ENCODE results near the gene HEATR5A.
"Not testable (repeated sequence)": the region's sequence is repeated elsewhere in the genome, so short reads cannot be mapped to it uniquely, and the experiment has no call there.

The HEATR5A gene

GRCh38 chr14:31371646-31372045 is 48.7 kb downstream of the HEATR5A start:
- H3K27me3 ChIP-seq (ENCODE audit: insufficient read depth, poor library complexity, severe bottlenecking) = no peaks in the 10 kb centered on the region
- H3K4me3 ChIP-seq (replicated peaks; ENCODE audit: insufficient read depth, low read length) = no peak overlapping the region
- DNase-seq (ENCODE audit: low read depth in 1 of 2, low spot score in 1 of 2) = peak; percentile 33 to 52
- TF ChIP-seq SPI1 (IDR thresholded peaks at IDR 0.05; ENCODE audit: borderline replicate concordance, low read depth) (peak; percentile 85), POLR2AphosphoS5 (IDR thresholded peaks at IDR 0.05; ENCODE audit: low read depth) (no peak)
- peak overlapping the region; percentile 64 for H3K27ac ChIP-seq (replicated peaks)

GRCh38 chr14:31363331-31364073 is 56.8 kb downstream of the HEATR5A start:
- H3K27me3 ChIP-seq (ENCODE audit: insufficient read depth, poor library complexity, severe bottlenecking) = no peaks in the 10 kb centered on the region
- no peak for DNase-seq (ENCODE audit: low read depth in 1 of 2, low spot score in 1 of 2)
- no peak for TF ChIP-seq GABPA (IDR thresholded peaks at IDR 0.05; ENCODE audit: low read depth)
- TF ChIP-seq CTCF (IDR thresholded peaks at IDR 0.05; ENCODE audit: insufficient read depth, low read length) = no peak
- TF ChIP-seq POLR2AphosphoS5 (IDR thresholded peaks at IDR 0.05; ENCODE audit: low read depth) = no peak
- no peak for TF ChIP-seq REST (IDR thresholded peaks at IDR 0.05; ENCODE audit: insufficient replicate concordance, low read depth)
- no peak for TF ChIP-seq SPI1 (IDR thresholded peaks at IDR 0.05; ENCODE audit: borderline replicate concordance, low read depth)
- no peak overlapping the region for H3K27ac ChIP-seq (replicated peaks)
- no peak overlapping the region for H3K4me3 ChIP-seq (replicated peaks; ENCODE audit: insufficient read depth, low read length)

- DNase-seq (ENCODE audit: low read depth in 1 of 2, low spot score in 1 of 2) = no peak
- no peak overlapping the region for H3K4me3 ChIP-seq (replicated peaks; ENCODE audit: insufficient read depth, low read length)
- no peaks in the 10 kb centered on the region for H3K27me3 ChIP-seq (ENCODE audit: insufficient read depth, poor library complexity, severe bottlenecking)
- H3K27ac ChIP-seq (replicated peaks) = no peak overlapping the region
- TF ChIP-seq CTCF (IDR thresholded peaks at IDR 0.05; ENCODE audit: insufficient read depth, low read length) = no peak
- TF ChIP-seq POLR2AphosphoS5 (IDR thresholded peaks at IDR 0.05; ENCODE audit: low read depth) = no peak
- no peak for TF ChIP-seq REST (IDR thresholded peaks at IDR 0.05; ENCODE audit: insufficient replicate concordance, low read depth)
Observed at GRCh38 chr14:31362746-31363145, 57.6 kb downstream of the HEATR5A start.

- H3K27me3 ChIP-seq (ENCODE audit: insufficient read depth, poor library complexity, severe bottlenecking); H3K27ac ChIP-seq (replicated peaks); DNase-seq (ENCODE audit: low read depth in 1 of 2, low spot score in 1 of 2); H3K4me3 ChIP-seq (replicated peaks; ENCODE audit: insufficient read depth, low read length): not testable (repeated sequence)
Observed at GRCh38 chr14:31361761-31362160, 58.6 kb downstream of the HEATR5A start.
